Gastrocnemius medialis (tissue), 4 donors: ENCODE measurements around the gene ADAMTS19. TPM values are rescaled to one million over a fixed set of nuclear protein-coding genes. Genes with fewer than 3 reads are reported as not detected.

Source experiments
- ATAC-seq, 2 donors: fragments of 150-250 bp; one replicate each; pipeline ENCODE4 v1.9.1; 2016
- DNase-seq, 2 donors: peaks; one replicate each; pipeline ENCODE4 v3.0.0-alpha.2; 2019
- H3K27ac ChIP-seq, 4 donors: fragments of 200-600 bp; sonication (generic); 1 replicate in 1 of 4; 2 replicates in 3 of 4; pipeline ENCODE4 v1.5.1; 2016 to 2018; ENCODE audit warnings: mild to moderate bottlenecking in 2 of 4, moderate library complexity in 1 of 4
- H3K27me3 ChIP-seq, 3 donors: fragments of 200-600 bp; sonication (generic) in 2 of 3; 1 replicate in 1 of 3; 2 replicates in 2 of 3; pipeline versions ENCODE4 v1.5.1 to v1.6.0; 2016 to 2019; ENCODE audit warnings: mild to moderate bottlenecking in 1 of 3, moderate library complexity in 1 of 3
- H3K36me3 ChIP-seq, 2 donors: fragments of 200-600 bp; sonication (generic) in 1 of 2; one replicate each; pipeline ENCODE4 v1.5.1; 2017 to 2018
- H3K4me1 ChIP-seq, 2 donors: fragments of 200-600 bp; sonication (generic) in 1 of 2; one replicate each; pipeline ENCODE4 v1.5.1; 2016 to 2017; ENCODE audit warnings: mild to moderate bottlenecking in 2 of 2
- H3K4me3 ChIP-seq, 4 donors: fragments of 200-600 bp; sonication (generic) in 3 of 4; 1 replicate in 1 of 4; 2 replicates in 3 of 4; pipeline ENCODE4 v1.5.1; 2016 to 2019; ENCODE audit warnings: mild to moderate bottlenecking in 2 of 4
- H3K9me3 ChIP-seq, 3 donors: fragments of 200-600 bp; sonication (generic) in 2 of 3; 1 replicate in 1 of 3; 2 replicates in 2 of 3; pipeline ENCODE4 v1.5.1; 2016 to 2019
- POLR2A ChIP-seq, 2 donors: fragments of 450-650 bp; IDR thresholded peaks; one replicate each; pipeline ENCODE4 v1.6.1; 2017; ENCODE audit warnings: antibody characterized with exemption in 2 of 2, mild to moderate bottlenecking in 2 of 2, moderate library complexity in 2 of 2
- in situ Hi-C, 4 donors: fragments of 200-750 bp; cut with MboI; loops; one replicate each; pipeline versions ENCODE4 v1.15.0 to v1.8.0; 2017; ENCODE audit warnings: low sequenced_read_pairs in 4 of 4
- intact Hi-C: fragments of 100-400 bp; cut with DNase I; formaldehyde crosslinking; loops from one replicate; pipeline ENCODE4 v1.15.1; 2023; ENCODE audit warnings: low total_unique reads
- total RNA-seq, 4 donors: library from RNA; depleted of rRNA; stranded (reverse); fragments of >200 nt; gene quantifications; one replicate each; pipeline versions ENCODE4 v1.1.0 to v1.2.3, GENCODE V29; 2016
- TF ChIP-seq, protein P1 (sequence below), 5 experiments: fragments of 450-650 bp in 3 of 5; fragments of 200-600 bp in 2 of 5; sonication (generic) in 2 of 5; IDR thresholded peaks in 4 of 5; conservative IDR thresholded peaks in 1 of 5; 1 replicate in 4 of 5; 2 replicates in 1 of 5; pipeline ENCODE4 v1.5.1; 2016 to 2019; ENCODE audit warnings: antibody characterized with exemption in 5 of 5, mild to moderate bottlenecking in 3 of 5, moderate library complexity in 3 of 5

Gene ADAMTS19
- total RNA-seq, 4 donors from 2014 or later, result 0.36 to 2.4 (median 0.80) TPM

DNA sequence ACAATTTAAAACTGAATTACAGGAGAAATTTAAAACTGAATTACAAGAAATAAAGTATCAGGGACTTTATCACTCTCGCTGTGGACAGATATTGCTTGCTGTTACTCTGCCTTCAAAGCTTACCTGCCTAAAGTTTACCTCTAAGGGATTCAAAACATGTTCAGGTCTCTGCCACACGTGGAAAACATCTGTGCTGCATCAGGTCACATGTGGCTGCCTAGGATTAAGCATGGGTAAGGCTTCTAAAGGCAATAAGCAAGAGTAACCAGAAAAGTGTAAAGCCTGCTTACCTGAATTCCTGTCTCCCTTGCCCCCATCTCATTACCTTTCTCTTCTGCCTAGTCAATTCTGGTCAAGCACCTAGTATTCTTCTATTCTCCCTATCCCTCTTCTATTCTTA lies 306.7 kb downstream of the ADAMTS19 start:
- ATAC-seq (no peak), DNase-seq (no peak)
- no peak overlapping the region for H3K4me3 ChIP-seq
- in situ Hi-C loops, result loop anchor here in 3 of 4 donors (10.0 to 25.0 kb wide), 5 partner anchors 354 to 1554 kb away; no protein-coding TSS in a partner anchor
- no peaks in the 10 kb centered on the region for H3K9me3 ChIP-seq
- H3K4me1 ChIP-seq, result no peaks in the 10 kb centered on the region
- no peak overlapping the region for H3K27ac ChIP-seq
- no peaks in the 10 kb centered on the region for H3K36me3 ChIP-seq
- TF ChIP-seq POLR2A (IDR thresholded peaks at IDR 0.05), result no peak
- TF ChIP-seq, protein P1, sequence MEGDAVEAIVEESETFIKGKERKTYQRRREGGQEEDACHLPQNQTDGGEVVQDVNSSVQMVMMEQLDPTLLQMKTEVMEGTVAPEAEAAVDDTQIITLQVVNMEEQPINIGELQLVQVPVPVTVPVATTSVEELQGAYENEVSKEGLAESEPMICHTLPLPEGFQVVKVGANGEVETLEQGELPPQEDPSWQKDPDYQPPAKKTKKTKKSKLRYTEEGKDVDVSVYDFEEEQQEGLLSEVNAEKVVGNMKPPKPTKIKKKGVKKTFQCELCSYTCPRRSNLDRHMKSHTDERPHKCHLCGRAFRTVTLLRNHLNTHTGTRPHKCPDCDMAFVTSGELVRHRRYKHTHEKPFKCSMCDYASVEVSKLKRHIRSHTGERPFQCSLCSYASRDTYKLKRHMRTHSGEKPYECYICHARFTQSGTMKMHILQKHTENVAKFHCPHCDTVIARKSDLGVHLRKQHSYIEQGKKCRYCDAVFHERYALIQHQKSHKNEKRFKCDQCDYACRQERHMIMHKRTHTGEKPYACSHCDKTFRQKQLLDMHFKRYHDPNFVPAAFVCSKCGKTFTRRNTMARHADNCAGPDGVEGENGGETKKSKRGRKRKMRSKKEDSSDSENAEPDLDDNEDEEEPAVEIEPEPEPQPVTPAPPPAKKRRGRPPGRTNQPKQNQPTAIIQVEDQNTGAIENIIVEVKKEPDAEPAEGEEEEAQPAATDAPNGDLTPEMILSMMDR (IDR thresholded peaks at IDR 0.05 in 4 of 5, conservative IDR thresholded peaks at IDR 0.05 in 1 of 5), result no peak
- intact Hi-C loops, result loop anchor here (5.0 kb wide), 1 partner anchor 594 kb away; no protein-coding TSS in a partner anchor
- no peaks in the 10 kb centered on the region for H3K27me3 ChIP-seq

DNA sequence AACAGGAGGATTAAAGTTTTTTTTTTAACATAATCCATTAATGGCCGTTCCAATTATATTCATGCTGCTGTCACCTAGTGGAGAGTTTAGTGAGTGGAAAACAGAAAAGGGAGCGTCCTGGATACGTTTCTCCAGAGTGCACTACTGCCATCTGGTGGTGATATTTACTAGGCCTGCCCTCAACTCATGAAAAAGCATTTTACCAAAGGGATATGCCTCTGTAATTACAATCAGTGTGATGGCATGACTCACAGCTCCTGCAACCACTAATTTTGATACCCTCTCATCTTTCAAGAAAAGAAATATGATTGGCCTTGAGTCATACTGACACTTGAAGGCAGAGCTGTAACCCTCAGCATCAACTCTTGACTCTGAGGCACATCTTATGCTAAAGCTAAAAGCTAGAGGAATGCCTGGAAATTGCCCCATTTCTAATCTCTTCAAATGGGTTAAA lies 307.9 kb downstream of the ADAMTS19 start:
- no peak overlapping the region for H3K4me3 ChIP-seq
- H3K27ac ChIP-seq, result no peak overlapping the region
- ATAC-seq (peak; percentile 93 to 95), DNase-seq (peak; percentile 28 to 41)
- in situ Hi-C loops (loop anchor here in 3 of 4 donors (10.0 to 25.0 kb wide), 5 partner anchors 356 to 1556 kb away; no protein-coding TSS in a partner anchor), intact Hi-C loops (loop anchor here (2.0 to 5.0 kb wide), 2 partner anchors 596 to 863 kb away; no protein-coding TSS in a partner anchor)
- no peaks in the 10 kb centered on the region for H3K9me3 ChIP-seq
- no peaks in the 10 kb centered on the region for H3K27me3 ChIP-seq
- TF ChIP-seq, protein P1 (IDR thresholded peaks at IDR 0.05 in 4 of 5, conservative IDR thresholded peaks at IDR 0.05 in 1 of 5), result peak; percentile 73 to 95 (median 81)
- TF ChIP-seq POLR2A (IDR thresholded peaks at IDR 0.05), result no peak
- H3K36me3 ChIP-seq, result no peaks in the 10 kb centered on the region
- H3K4me1 ChIP-seq, result no peaks in the 10 kb centered on the region

DNA sequence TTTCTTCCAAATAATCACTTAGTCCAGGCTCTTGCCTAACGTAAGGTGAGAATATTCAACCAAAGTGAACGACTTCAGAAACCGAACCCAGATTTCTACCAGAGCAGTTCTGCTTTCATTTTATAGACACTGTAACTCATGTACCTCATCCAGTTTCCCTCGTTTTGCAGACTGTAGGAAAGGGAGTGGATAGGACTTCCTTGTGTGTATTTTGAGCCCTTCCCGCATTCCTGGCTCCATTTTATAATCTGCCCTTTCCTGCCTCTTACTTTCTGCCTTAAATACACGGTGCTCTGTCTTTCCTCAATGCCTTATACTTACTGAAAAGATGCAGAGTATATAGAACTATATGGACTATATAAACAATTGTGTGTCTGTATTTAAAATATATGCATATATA lies 308.6 kb downstream of the ADAMTS19 start:
- ATAC-seq, result no peak
- TF ChIP-seq, protein P1 (IDR thresholded peaks at IDR 0.05 in 4 of 5, conservative IDR thresholded peaks at IDR 0.05 in 1 of 5), result no peak
- no peak for TF ChIP-seq POLR2A (IDR thresholded peaks at IDR 0.05)
- H3K36me3 ChIP-seq, result no peaks in the 10 kb centered on the region
- no peak for DNase-seq
- H3K4me1 ChIP-seq, result no peaks in the 10 kb centered on the region
- H3K27ac ChIP-seq, result no peak overlapping the region
- H3K27me3 ChIP-seq, result no peaks in the 10 kb centered on the region
- no peak overlapping the region for H3K4me3 ChIP-seq
- intact Hi-C loops (loop anchor here (2.0 to 5.0 kb wide), 2 partner anchors 596 to 864 kb away; no protein-coding TSS in a partner anchor), in situ Hi-C loops (loop anchor here in 3 of 4 donors (10.0 to 25.0 kb wide), 5 partner anchors 356 to 1556 kb away; no protein-coding TSS in a partner anchor)
- H3K9me3 ChIP-seq, result no peaks in the 10 kb centered on the region

DNA sequence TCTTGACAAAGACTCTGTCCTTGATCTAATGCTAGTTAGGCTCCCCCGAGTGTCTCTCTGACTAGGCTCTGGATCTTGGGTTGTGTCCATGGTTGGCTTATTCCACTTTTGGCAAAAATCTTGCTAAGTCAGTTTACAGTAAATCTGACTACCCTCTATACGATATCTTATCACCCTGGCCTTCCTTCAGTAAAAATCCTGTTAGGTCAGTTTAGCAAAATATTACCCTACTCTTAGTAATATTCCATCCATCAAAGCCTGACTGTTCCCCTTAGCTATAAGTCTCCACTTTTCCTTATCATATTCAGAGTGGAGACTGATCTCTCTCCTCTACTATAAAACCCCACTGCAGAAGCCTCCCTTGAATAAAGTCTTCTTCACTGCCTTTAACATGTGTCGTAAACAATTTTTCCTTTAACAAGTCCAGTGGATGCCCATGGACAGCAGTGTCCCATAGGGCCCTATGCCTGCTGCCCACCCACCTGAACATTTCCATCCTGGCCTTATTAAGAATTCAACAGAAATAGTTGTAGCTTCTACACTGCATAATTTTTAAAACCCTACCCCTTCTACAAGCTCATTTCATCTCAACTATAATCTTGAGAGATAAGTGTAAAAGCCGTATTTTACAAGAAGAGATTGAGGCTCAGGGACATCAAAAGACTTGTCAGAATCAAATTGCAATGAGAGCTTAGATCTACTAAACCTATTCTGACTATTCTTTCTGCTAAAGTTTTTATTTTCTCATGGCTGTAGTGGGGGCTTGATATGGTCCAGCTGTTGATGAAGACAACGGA lies 310.1 kb downstream of the ADAMTS19 start:
- intact Hi-C loops, result loop anchor here (2.0 kb wide), 1 partner anchor 1341 kb away; no protein-coding TSS in a partner anchor
- H3K4me3 ChIP-seq, result no peak overlapping the region
- TF ChIP-seq POLR2A (IDR thresholded peaks at IDR 0.05), result no peak
- TF ChIP-seq, protein P1 (IDR thresholded peaks at IDR 0.05 in 4 of 5, conservative IDR thresholded peaks at IDR 0.05 in 1 of 5), result no peak
- H3K27me3 ChIP-seq, result no peaks in the 10 kb centered on the region
- H3K36me3 ChIP-seq, result no peaks in the 10 kb centered on the region
- H3K9me3 ChIP-seq, result no peaks in the 10 kb centered on the region
- in situ Hi-C loops, result loop anchor here (10.0 to 25.0 kb wide), 5 partner anchors 358 to 1558 kb away; no protein-coding TSS in a partner anchor
- H3K4me1 ChIP-seq, result no peaks in the 10 kb centered on the region
- H3K27ac ChIP-seq, result no peak overlapping the region
- ATAC-seq (no peak), DNase-seq (no peak)
